ENCODE results near the gene GNB1L.

GRCh38 chr22:19870153-19871022 lies 15.7 kb upstream of the GNB1L start:
- no peak for TF ChIP-seq JUND (IDR thresholded peaks at IDR 0.05; ENCODE audit: borderline replicate concordance, low read depth, low read length)
- TF ChIP-seq JUND (tag; IDR thresholded peaks at IDR 0.05; ENCODE audit: borderline replicate concordance, low read depth, low read length): no peak
- no peak for TF ChIP-seq CREB1 (IDR thresholded peaks at IDR 0.05)
- TF ChIP-seq CREB1 (CRISPR knock-in tag; IDR thresholded peaks at IDR 0.05): no peak
- TF ChIP-seq ATF2 (CRISPR knock-in tag; IDR thresholded peaks at IDR 0.05): no peak
- TF ChIP-seq CTCF (IDR thresholded peaks at IDR 0.05 in 2 of 3, conservative IDR thresholded peaks at IDR 0.05 in 1 of 3; ENCODE audit: insufficient read depth in 2 of 3, low read depth in 1 of 3, low read length in 3 of 3): no peak; a peak in 1 of 6 replicates
- no peak for TF ChIP-seq CBX5 (IDR thresholded peaks at IDR 0.05; ENCODE audit: borderline replicate concordance, low read depth)
- no peak for TF ChIP-seq SAFB (IDR thresholded peaks at IDR 0.05; ENCODE audit: borderline replicate concordance, low read depth, low read length)
- no peak for TF ChIP-seq ERF (CRISPR knock-in tag; IDR thresholded peaks at IDR 0.05)
- no peak for TF ChIP-seq JUNB (CRISPR knock-in tag; conservative IDR thresholded peaks at IDR 0.05)
- TF ChIP-seq POLR3A (IDR thresholded peaks at IDR 0.05; ENCODE audit: borderline replicate concordance, extremely low read depth, insufficient read depth, insufficient read length): no peak
- no peak for TF ChIP-seq ETV5 (CRISPR knock-in tag; IDR thresholded peaks at IDR 0.05; ENCODE audit: low read depth)
- no peak for TF ChIP-seq FOXM1 (IDR thresholded peaks at IDR 0.05; ENCODE audit: low read depth)
- no peak for TF ChIP-seq FOXM1 (CRISPR knock-in tag; IDR thresholded peaks at IDR 0.05; ENCODE audit: low read depth)
- no peak for TF ChIP-seq RERE (CRISPR knock-in tag; IDR thresholded peaks at IDR 0.05; ENCODE audit: borderline replicate concordance)
- TF ChIP-seq EZH2 (IDR thresholded peaks at IDR 0.05; ENCODE audit: borderline replicate concordance, low read depth, low read length): no peak
- no peak for TF ChIP-seq GATA2 (CRISPR knock-in tag; IDR thresholded peaks at IDR 0.05)
